NCI-H2081 (cell line): ENCODE results near the gene CDKL4.
"Not testable (repeated sequence)": the region's sequence is repeated elsewhere in the genome, so short reads cannot be mapped to it uniquely, and the experiment has no call there.

Experiments used
- DNase-seq, 2 experiments: peaks; one replicate each; lab custom pipeline; 2025; lab: John Stamatoyannopoulos, UW

Gene CDKL4

GRCh38 chr2:39176997-39177396, 66.8 kb downstream of the CDKL4 start:
- no peak for DNase-seq

GRCh38 chr2:39175026-39175812, 68.6 kb downstream of the CDKL4 start:
- no peak for DNase-seq

GRCh38 chr2:39174022-39174421, 69.7 kb downstream of the CDKL4 start:
- no peak for DNase-seq

GRCh38 chr2:39172047-39172706, 71.6 kb downstream of the CDKL4 start:
- not testable (repeated sequence) for DNase-seq

GRCh38 chr2:39171621-39172020, 72.1 kb downstream of the CDKL4 start:
- DNase-seq = no peak

GRCh38 chr2:39164089-39164488, 79.7 kb downstream of the CDKL4 start:
- no peak for DNase-seq

- no peak for DNase-seq
These were observed 82.8 kb downstream of the CDKL4 start for GRCh38 chr2:39160982-39161381.

- DNase-seq = no peak
These were observed 84.5 kb downstream of the CDKL4 start for GRCh38 chr2:39159283-39159682.

GRCh38 chr2:39158351-39158750, 85.4 kb downstream of the CDKL4 start:
- DNase-seq = no peak

GRCh38 chr2:39156846-39157245, 86.9 kb downstream of the CDKL4 start:
- no peak for DNase-seq

- DNase-seq = no peak
These were observed 87.7 kb downstream of the CDKL4 start for GRCh38 chr2:39156107-39156506.

- not testable (repeated sequence) for DNase-seq
These were observed 88.2 kb downstream of the CDKL4 start for GRCh38 chr2:39155573-39155972.

- no peak for DNase-seq
These were observed 88.8 kb downstream of the CDKL4 start for GRCh38 chr2:39154944-39155343.

- DNase-seq = no peak
These were observed 90.5 kb downstream of the CDKL4 start for GRCh38 chr2:39153312-39153711.

- DNase-seq = no peak
These were observed 91.3 kb downstream of the CDKL4 start for GRCh38 chr2:39152504-39152903.

- DNase-seq = no peak
These were observed 92.8 kb downstream of the CDKL4 start for GRCh38 chr2:39150890-39151497.

GRCh38 chr2:39150102-39150562, 93.6 kb downstream of the CDKL4 start:
- no peak for DNase-seq

- DNase-seq = no peak
These were observed 97.1 kb downstream of the CDKL4 start for GRCh38 chr2:39146630-39147029.

GRCh38 chr2:39145906-39146421, 97.8 kb downstream of the CDKL4 start:
- no peak for DNase-seq

GRCh38 chr2:39144416-39144815, 99.4 kb downstream of the CDKL4 start:
- DNase-seq = no peak

- DNase-seq = no peak
These were observed 100.7 kb downstream of the CDKL4 start for GRCh38 chr2:39142904-39143605.
